Hepatocyte (in vitro differentiated cells): ENCODE data around the gene SHC3. TPM values are rescaled to one million over a fixed set of nuclear protein-coding genes. Genes with fewer than 3 reads are reported as not detected.

Source experiments
- DNase-seq: peaks from one replicate; pipeline ENCODE4 v3.0.0-alpha.2; 2016; ENCODE audit warnings: low spot score
- H2AFZ ChIP-seq: fragments of 200-600 bp; sonication (generic); 2 replicates; pipeline ENCODE4 v1.6.0; 2016; ENCODE audit warnings: antibody characterized with exemption, mild to moderate bottlenecking
- H3K27ac ChIP-seq: fragments of 200-600 bp; sonication (generic); 2 replicates; pipeline ENCODE4 v1.5.1; 2016; ENCODE audit warnings: mild to moderate bottlenecking
- H3K27me3 ChIP-seq: fragments of 200-600 bp; sonication (generic); 2 replicates; pipeline ENCODE4 v1.6.1; 2016
- H3K36me3 ChIP-seq: fragments of 200-600 bp; sonication (generic); replicated peaks from 2 replicates; pipeline ENCODE4 v1.5.1; 2016; ENCODE audit warnings: low read depth; ENCODE audit not compliant: insufficient read depth
- H3K4me1 ChIP-seq: fragments of 200-600 bp; sonication (generic); 2 replicates; pipeline ENCODE4 v1.5.1; 2016; ENCODE audit warnings: mild to moderate bottlenecking, moderate library complexity; ENCODE audit not compliant: insufficient read depth
- H3K4me2 ChIP-seq: fragments of 200-600 bp; sonication (generic); 2 replicates; pipeline ENCODE4 v1.6.0; 2016
- H3K4me3 ChIP-seq: fragments of 200-600 bp; sonication (generic); 2 replicates; pipeline ENCODE4 v1.5.1; 2016; ENCODE audit warnings: mild to moderate bottlenecking
- H3K79me2 ChIP-seq: fragments of 200-600 bp; sonication (generic); 2 replicates; pipeline ENCODE4 v1.6.0; 2017; ENCODE audit warnings: mild to moderate bottlenecking
- H3K9me2 ChIP-seq: fragments of 200-600 bp; sonication (generic); replicated peaks from 2 replicates; pipeline ENCODE4 v1.6.0; 2017; ENCODE audit warnings: mild to moderate bottlenecking; ENCODE audit not compliant: insufficient read depth
- H3K9me3 ChIP-seq: fragments of 200-600 bp; sonication (generic); 2 replicates; pipeline ENCODE4 v1.5.1; 2016; ENCODE audit warnings: low read depth, mild to moderate bottlenecking
- H4K20me1 ChIP-seq: fragments of 200-600 bp; sonication (generic); 2 replicates; pipeline ENCODE4 v1.6.0; 2016; ENCODE audit warnings: mild to moderate bottlenecking; ENCODE audit not compliant: insufficient read depth, poor library complexity, severe bottlenecking
- EZH2 ChIP-seq: fragments of 200-600 bp; sonication (generic); IDR thresholded peaks from 2 replicates; pipeline ENCODE4 v1.6.1; 2016; ENCODE audit warnings: antibody characterized with exemption, mild to moderate bottlenecking, borderline replicate concordance
- EZH2phosphoT487 ChIP-seq: fragments of 200-600 bp; sonication (generic); IDR thresholded peaks from one replicate; pipeline ENCODE4 v1.6.1; 2018; ENCODE audit warnings: antibody characterized with exemption, mild to moderate bottlenecking, low read depth, moderate library complexity; ENCODE audit not compliant: unreplicated experiment, severe bottlenecking
- WGBS: methylation state at CpG from one replicate; pipeline ENCODE4 v1.1.6; 2016; ENCODE audit warnings: low lambda C conversion rate; ENCODE audit errors: missing lambda C conversion rate; 5-methylcytosine and 5-hydroxymethylcytosine counted together
- polyA plus RNA-seq: library from polyadenylated mRNA; unstranded; fragments of >200 nt; fragmentation: Nextera tagmentation; extraction: Ambion mirVana; gene quantifications from 2 replicates; pipeline ENCODE4 v1.2.1, GENCODE V29; 2016
- total RNA-seq: library from RNA; depleted of rRNA; stranded (reverse); fragments of >200 nt; gene quantifications from 2 replicates; pipeline ENCODE4 v1.2.3, GENCODE V29; 2014
- TF ChIP-seq, protein P1 (sequence below): fragments of 200-600 bp; sonication (generic); IDR thresholded peaks from 2 replicates; pipeline ENCODE4 v1.5.1; 2016; ENCODE audit warnings: antibody characterized with exemption, mild to moderate bottlenecking; ENCODE audit not compliant: poor library complexity

Gene SHC3
- total and polyA plus RNA-seq, 2 experiments from 2014 or later, result 1.5 to 1.8 TPM

DNA sequence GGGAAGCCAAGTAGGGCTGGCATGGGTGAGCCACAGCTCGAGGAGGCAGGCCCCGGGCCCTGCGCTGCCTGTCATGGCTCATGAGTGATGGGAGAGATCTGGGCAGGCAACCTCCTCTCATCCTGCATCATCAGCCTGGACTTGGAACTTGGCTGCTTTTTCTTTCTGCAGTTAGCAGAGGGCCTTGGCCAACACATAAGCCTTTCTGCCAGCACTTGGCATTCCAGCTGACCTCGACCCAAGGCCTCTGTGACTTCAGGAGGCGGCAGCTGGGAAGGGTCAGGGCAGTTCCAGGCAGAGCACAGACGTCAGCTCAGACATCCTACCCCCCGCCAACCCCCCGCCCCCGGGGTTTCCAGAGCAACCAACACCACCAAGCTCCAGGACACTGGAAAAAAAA, 179.7 kb downstream of the SHC3 start:
- no peak overlapping the region for H3K4me3 ChIP-seq
- DNase-seq, result no peak
- H2AFZ ChIP-seq, result no peak overlapping the region
- H3K79me2 ChIP-seq, result peaks cover 82% of the 10 kb centered on the region
- H3K4me1 ChIP-seq, result peaks cover 20% of the 10 kb centered on the region
- no peaks in the 10 kb centered on the region for H3K36me3 ChIP-seq
- no peaks in the 10 kb centered on the region for H3K27me3 ChIP-seq
- 84% methylated on average over 8 of the region's 9 CpGs for WGBS
- H3K4me2 ChIP-seq, result no peak overlapping the region
- H3K27ac ChIP-seq, result peak overlapping the region; percentile 8
- no peaks in the 10 kb centered on the region for H3K9me2 ChIP-seq
- peaks cover 23% of the 10 kb centered on the region for H4K20me1 ChIP-seq
- TF ChIP-seq EZH2 (no peak), EZH2phosphoT487 (no peak)
- TF ChIP-seq, protein P1, sequence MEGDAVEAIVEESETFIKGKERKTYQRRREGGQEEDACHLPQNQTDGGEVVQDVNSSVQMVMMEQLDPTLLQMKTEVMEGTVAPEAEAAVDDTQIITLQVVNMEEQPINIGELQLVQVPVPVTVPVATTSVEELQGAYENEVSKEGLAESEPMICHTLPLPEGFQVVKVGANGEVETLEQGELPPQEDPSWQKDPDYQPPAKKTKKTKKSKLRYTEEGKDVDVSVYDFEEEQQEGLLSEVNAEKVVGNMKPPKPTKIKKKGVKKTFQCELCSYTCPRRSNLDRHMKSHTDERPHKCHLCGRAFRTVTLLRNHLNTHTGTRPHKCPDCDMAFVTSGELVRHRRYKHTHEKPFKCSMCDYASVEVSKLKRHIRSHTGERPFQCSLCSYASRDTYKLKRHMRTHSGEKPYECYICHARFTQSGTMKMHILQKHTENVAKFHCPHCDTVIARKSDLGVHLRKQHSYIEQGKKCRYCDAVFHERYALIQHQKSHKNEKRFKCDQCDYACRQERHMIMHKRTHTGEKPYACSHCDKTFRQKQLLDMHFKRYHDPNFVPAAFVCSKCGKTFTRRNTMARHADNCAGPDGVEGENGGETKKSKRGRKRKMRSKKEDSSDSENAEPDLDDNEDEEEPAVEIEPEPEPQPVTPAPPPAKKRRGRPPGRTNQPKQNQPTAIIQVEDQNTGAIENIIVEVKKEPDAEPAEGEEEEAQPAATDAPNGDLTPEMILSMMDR, result no peak
- H3K9me3 ChIP-seq, result no peaks in the 10 kb centered on the region

DNA sequence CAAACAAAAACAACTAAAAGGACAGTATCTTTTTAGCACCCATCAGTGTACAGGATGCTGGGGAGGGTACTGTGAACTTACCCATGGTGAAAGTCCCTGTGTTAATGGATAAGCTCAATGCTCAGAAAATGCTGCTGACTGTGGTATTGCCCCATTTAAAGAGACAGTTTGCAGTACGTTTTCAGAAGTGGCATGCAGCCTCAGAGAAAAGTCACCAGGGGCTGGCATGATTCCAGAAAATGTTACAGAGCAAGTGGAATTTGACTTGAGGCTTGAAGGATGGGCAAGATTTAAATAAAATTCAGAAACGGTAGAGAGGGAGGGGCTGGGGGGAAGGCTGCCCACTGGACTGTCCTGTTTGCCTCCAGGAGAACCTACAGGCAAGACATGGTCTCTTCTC, 180.1 kb downstream of the SHC3 start:
- no peaks in the 10 kb centered on the region for H3K27me3 ChIP-seq
- H3K9me2 ChIP-seq, result no peaks in the 10 kb centered on the region
- no peak overlapping the region for H2AFZ ChIP-seq
- no peak for TF ChIP-seq EZH2
- TF ChIP-seq, protein P1, result no peak
- TF ChIP-seq EZH2phosphoT487, result no peak
- H3K27ac ChIP-seq, result peak overlapping the region; percentile 8
- H3K36me3 ChIP-seq, result no peaks in the 10 kb centered on the region
- H3K4me1 ChIP-seq, result peaks cover 24% of the 10 kb centered on the region
- H3K9me3 ChIP-seq, result no peaks in the 10 kb centered on the region
- H3K4me3 ChIP-seq, result no peak overlapping the region
- WGBS, result 28% methylated on average over 2 of the region's 2 CpGs
- H3K4me2 ChIP-seq, result no peak overlapping the region
- peaks cover 20% of the 10 kb centered on the region for H4K20me1 ChIP-seq
- peaks cover 82% of the 10 kb centered on the region for H3K79me2 ChIP-seq
- DNase-seq, result no peak

DNA sequence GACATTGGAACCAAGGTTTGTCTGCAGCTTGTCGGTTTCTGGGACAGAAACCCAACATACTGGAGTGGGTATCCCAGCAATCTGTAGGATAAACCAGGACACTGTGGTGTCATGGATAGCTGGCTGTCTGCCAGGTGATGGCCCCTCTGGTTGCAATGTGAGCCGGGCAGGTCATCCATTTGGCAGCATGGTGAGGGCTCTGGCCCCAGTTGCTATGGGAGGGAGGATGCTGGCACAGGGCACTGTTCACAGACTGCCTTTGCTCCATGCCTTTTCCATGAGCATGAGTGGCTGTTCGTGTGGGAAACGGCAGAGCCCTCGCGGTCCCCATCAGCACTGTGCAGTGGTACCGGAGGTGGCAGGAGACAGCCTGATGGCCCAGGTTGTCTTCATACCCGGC, 181.0 kb downstream of the SHC3 start:
- Histone ChIP-seq H2AFZ (no peak overlapping the region), H3K4me3 (no peak overlapping the region), H3K4me1 (peaks cover 30% of the 10 kb centered on the region), H3K4me2 (no peak overlapping the region), H3K9me3 (no peaks in the 10 kb centered on the region), H3K27me3 (no peaks in the 10 kb centered on the region), H3K79me2 (peaks cover 83% of the 10 kb centered on the region), H3K9me2 (no peaks in the 10 kb centered on the region), H3K36me3 (no peaks in the 10 kb centered on the region), H4K20me1 (peaks cover 16% of the 10 kb centered on the region), H3K27ac (no peak overlapping the region)
- 78% methylated on average over 8 of the region's 8 CpGs for WGBS
- TF ChIP-seq EZH2phosphoT487 (no peak), EZH2 (no peak)
- TF ChIP-seq, protein P1, result no peak
- no peak for DNase-seq

DNA sequence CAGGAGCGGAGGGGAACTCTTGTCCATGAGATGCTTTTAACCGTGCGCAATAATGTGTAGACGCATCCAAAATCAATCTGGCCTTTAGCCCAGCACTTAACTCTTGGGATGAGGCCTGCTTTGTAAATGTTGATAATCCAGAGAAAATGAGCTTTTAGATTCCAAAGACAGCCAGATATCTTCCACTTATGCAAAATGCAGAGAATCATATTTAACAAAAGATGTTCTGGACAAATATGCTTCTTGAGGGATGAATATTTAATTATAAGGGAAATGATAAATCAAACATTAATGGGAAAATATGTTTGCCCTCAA, 181.7 kb downstream of the SHC3 start:
- Histone ChIP-seq H3K27ac (no peak overlapping the region), H4K20me1 (peaks cover 16% of the 10 kb centered on the region), H3K79me2 (peaks cover 84% of the 10 kb centered on the region), H3K4me3 (no peak overlapping the region), H3K4me2 (peak overlapping the region; percentile 49), H3K27me3 (no peaks in the 10 kb centered on the region), H3K9me2 (no peaks in the 10 kb centered on the region), H2AFZ (no peak overlapping the region), H3K4me1 (peaks cover 30% of the 10 kb centered on the region), H3K9me3 (no peaks in the 10 kb centered on the region), H3K36me3 (no peaks in the 10 kb centered on the region)
- WGBS, result 79% methylated on average over 4 of the region's 4 CpGs
- TF ChIP-seq, protein P1, result no peak
- DNase-seq, result no peak
